ENCODE data around the gene ARHGEF37.

Gene ARHGEF37

DNA sequence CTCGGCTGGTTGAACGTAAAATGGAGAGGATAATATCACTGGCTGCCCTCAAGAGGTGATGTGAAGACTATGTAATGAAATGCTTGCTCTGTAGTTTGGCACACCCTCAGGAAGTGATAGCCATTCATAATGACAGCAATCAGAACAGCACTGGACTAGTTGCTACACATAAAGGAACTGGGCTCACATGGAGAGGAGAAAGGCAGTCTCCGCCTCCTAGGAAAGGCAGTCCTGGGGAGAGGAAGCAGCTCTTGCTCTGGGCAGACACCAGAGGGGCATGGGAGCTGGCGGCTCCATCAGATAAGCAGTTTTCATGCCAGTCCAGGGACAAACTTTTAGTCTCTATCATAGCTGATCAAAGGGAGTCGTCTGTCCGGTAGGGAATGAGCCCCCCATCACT lies 46.9 kb downstream of the ARHGEF37 start:
- DNase-seq (ENCODE audit: low spot score), result no peak

DNA sequence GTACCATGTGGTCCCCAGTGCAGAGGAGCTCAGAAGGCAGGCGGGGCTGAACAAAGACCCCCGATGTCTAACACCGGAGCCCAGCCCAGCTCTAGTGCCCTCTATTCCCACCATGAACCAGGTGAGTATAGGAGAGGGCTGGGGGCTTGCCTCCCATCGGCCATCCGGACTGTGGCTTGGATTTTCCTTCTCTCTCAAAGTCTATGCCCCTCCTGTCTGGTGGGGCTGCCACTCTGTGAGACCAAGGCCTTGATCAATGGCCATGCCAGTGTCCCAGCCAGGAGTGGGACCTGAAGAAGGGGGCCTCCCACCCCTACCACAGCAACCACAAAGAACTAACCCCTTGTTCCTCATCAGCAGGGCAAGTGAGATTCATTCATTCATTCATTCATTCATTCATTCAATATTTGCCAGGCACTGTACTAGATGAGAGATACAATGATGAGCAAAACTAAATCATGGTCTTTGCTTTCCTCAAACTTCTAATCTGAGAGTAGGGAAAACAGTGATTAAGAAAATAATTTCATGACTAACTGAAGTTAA lies 47.6 kb downstream of the ARHGEF37 start:
- DNase-seq (ENCODE audit: low spot score), result no peak

DNA sequence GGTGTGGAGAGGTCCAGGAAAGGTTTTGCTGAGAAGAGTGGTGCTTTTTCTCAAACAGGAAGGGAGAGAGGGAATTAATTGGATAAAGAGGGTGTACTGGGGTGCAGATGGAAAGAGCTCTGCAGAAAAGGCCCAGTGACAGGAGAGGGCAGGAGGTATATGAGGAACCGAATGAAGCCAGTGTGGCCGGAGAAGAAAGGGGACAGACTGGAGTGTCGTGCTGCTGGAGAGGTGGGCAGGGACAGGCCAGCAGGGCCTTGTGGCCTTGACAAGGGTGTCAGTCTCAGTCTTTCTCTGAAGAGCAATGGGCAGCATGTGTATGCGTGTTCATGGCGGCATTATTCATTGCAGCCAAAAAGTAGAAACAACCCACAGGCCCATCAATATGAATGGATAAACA lies 48.1 kb downstream of the ARHGEF37 start:
- DNase-seq (ENCODE audit: low spot score), result no peak

GRCh38 chr5:149630337-149630736 lies 49.0 kb downstream of the ARHGEF37 start:
- DNase-seq (ENCODE audit: low spot score), result no peak

DNA sequence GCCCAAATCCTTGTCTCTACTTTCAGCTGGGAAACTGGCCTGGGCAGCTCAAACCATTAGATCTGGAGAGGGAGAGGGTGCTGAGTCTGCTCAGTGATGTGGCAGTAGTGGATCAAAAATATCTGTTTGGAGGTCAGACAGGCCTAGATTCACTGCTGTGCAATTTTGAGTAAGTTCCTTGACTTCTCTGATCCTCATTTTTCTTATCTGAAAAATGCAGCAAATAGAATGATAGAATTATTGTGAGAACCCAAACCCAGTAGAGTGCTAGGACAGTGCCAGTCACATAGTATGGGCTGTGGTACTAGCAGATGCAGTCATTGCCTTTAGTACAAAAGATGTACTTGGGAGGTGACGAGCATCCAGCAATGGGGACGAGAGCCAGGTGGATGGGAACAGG lies 50.2 kb downstream of the ARHGEF37 start:
- DNase-seq (ENCODE audit: low spot score), result no peak

GRCh38 chr5:149632311-149633251 lies 51.3 kb downstream of the ARHGEF37 start:
- DNase-seq (ENCODE audit: low spot score), result no peak

GRCh38 chr5:149633476-149634350 lies 52.4 kb downstream of the ARHGEF37 start:
- no peak for DNase-seq (ENCODE audit: low spot score)

GRCh38 chr5:149635394-149635793 lies 54.1 kb downstream of the ARHGEF37 start:
- no peak for DNase-seq (ENCODE audit: low spot score)

- no peak for DNase-seq (ENCODE audit: low spot score)
These were observed 55.0 kb downstream of the ARHGEF37 start for GRCh38 chr5:149636191-149636860.

DNA sequence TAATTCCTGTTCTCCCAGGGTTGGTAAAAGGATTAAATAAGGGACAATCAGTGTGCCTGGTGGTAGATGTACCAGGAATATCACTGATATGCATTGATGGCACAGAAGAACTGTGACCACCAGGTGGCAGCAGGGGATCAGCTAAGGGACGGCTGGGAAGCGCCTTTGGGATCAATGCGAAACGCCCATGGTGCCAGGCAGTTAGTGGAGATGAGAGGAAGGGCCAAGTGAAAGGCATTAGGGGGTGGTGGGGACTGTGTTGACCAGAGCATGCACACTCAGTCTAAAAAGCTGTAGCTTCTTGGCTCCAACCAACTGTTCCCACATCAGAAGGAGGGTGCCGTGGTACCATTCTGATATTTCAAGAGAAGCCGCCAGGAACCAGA lies 55.6 kb downstream of the ARHGEF37 start:
- peak; percentile 79 for DNase-seq (ENCODE audit: low spot score)

DNA sequence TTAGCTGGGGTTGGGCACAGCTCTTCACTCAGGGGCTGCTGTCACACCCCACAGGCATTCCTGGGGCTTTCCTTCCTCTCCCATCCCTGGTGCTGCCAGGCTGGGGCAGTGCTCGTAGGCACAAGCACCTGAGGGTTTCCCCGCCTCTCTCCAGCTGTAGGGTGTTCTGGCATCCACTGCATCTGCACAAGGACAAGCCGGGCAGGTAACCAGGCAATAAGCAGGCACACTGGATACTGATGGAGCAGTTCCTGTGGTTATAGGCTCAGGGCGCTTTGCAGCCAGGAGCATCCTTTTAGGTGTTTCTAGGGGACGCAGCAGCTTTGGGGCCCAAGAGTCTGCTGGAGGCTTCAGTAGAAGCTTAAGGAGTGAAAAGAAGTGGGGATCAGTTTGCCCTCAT lies 56.8 kb downstream of the ARHGEF37 start:
- DNase-seq (ENCODE audit: low spot score), result no peak

GRCh38 chr5:149638546-149639241 lies 57.4 kb downstream of the ARHGEF37 start:
- DNase-seq (ENCODE audit: low spot score), result no peak

DNA sequence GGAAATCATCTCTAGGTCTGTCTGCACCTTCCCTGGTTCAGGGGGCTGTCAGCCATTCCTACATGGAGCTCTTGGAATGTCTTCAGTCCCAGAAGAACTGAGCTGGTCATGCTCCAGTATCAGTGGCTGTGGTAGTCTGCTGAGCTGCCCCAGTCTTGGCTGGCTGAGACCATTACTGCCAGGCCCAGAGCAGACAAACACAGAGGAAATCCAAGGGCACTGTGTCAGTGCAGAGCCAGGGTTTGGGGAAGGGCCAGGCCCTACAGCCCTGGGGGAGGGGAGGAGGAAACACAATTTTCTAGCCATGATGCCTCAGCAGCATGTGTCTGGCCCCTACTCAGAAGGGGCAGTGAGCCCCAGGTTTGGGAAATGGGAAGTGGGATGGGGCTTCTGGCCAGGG lies 58.4 kb downstream of the ARHGEF37 start:
- DNase-seq (ENCODE audit: low spot score), result no peak

- no peak for DNase-seq (ENCODE audit: low spot score)
These were observed 59.2 kb downstream of the ARHGEF37 start for GRCh38 chr5:149640350-149640999.

DNA sequence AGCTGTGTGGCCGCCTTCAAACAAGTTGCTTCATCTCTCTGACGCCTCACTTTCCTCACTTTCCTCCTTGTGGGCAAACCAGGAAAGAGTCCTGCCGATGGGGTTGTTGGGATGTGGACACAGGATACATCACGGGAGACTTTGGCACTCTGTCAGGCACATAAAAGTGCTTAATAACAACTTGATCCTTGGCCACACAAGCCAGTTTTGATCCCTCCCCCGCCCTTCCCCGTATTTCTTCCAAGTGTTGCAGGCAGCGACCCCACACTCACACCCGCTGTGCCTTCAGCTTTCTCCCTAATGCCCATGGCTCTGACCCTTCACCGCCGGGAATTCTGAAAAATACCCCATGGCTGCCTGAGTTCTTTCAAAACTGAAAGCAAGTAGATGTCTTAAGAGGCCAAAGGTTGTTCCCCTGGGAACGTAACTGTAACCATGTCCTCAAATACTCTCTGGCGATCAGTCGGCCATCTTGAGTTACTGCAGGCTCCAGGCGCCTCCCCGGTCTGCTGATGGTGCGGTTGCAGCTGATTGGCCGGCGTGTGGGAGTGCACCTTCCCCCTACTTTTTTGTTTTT lies 59.8 kb downstream of the ARHGEF37 start:
- peak; percentile 64 for DNase-seq (ENCODE audit: low spot score)

- DNase-seq (ENCODE audit: low spot score), result no peak
These were observed 60.3 kb downstream of the ARHGEF37 start for GRCh38 chr5:149641600-149641999.

GRCh38 chr5:149643781-149644180 lies 62.5 kb downstream of the ARHGEF37 start:
- no peak for DNase-seq (ENCODE audit: low spot score)

GRCh38 chr5:149644629-149645028 lies 63.3 kb downstream of the ARHGEF37 start:
- no peak for DNase-seq (ENCODE audit: low spot score)

DNA sequence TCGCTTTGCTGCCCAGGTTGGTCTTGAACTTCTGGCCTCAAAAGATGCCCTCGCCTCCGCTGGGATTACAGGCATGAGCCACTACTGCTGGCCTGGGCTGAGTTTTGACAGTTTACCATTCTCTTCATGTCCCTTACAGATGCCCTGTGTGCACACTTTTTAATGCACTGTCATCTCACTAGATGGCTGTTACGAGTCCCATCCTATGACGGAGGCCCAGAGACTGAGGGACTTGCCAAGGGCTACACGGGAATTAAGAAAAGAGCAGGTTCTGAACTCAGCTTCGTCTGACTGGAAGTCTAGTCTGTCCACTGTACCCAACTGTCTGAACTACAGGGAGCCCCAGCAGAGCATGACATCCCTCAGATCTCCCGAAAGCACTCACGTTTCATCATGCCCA lies 63.9 kb downstream of the ARHGEF37 start:
- DNase-seq (ENCODE audit: low spot score), result no peak

DNA sequence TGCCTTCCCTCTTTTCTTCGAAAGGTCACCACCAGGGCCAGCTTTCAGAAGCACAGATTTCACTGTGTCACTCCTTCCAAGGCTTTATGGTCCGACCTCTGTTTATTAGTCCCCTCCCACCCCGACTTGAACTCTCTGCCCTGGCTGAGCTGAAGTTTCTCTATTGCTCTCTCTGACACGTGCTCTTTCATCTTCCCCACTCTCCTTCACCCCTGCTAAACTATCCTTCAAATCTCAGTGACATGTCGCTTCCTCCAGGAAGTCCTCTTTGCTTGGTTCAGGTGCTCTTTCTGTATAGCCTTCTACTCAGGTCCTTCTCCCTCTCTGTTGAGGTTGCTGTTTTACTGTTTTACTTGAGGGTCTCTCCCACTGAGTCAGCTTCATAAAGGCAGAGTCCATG lies 64.4 kb downstream of the ARHGEF37 start:
- DNase-seq (ENCODE audit: low spot score), result no peak
